Fibroblast of lung (primary cell): ENCODE results near the gene ANKRD6. TPM values are rescaled to one million over a fixed set of nuclear protein-coding genes. Genes with fewer than 3 reads are reported as not detected.
"Not testable (repeated sequence)": the region's sequence is repeated elsewhere in the genome, so short reads cannot be mapped to it uniquely, and the experiment has no call there.

Experiments used
- DNase-seq, 2 donors: peaks; one replicate each; pipeline versions ENCODE4 v3.0.0 to v3.0.0-alpha.2; 2010; ENCODE audit warnings: low read depth in 2 of 2
- H2AFZ ChIP-seq: 2 replicates; pipeline ENCODE4 v1.5.1; 2012; ENCODE audit warnings: low read length, control low read depth, inconsistent platforms
- H3K27ac ChIP-seq: 2 replicates; pipeline ENCODE4 v1.5.1; 2011; ENCODE audit warnings: low read length, control low read depth; ENCODE audit not compliant: insufficient read depth
- H3K27me3 ChIP-seq: 2 replicates; pipeline ENCODE4 v1.5.1; 2011; ENCODE audit warnings: mild to moderate bottlenecking, low read length; ENCODE audit not compliant: control insufficient read depth, insufficient read depth
- H3K36me3 ChIP-seq: 2 replicates; pipeline ENCODE4 v1.5.1; 2011; ENCODE audit warnings: low read length; ENCODE audit not compliant: control insufficient read depth, insufficient read depth
- H3K4me1 ChIP-seq: 2 replicates; pipeline ENCODE4 v1.5.1; 2011; ENCODE audit warnings: low read length; ENCODE audit not compliant: control insufficient read depth, insufficient read depth; ENCODE audit errors: extremely low read depth
- H3K4me2 ChIP-seq: 2 replicates; pipeline ENCODE4 v1.5.1; 2011; ENCODE audit warnings: low read length, control low read depth; ENCODE audit not compliant: insufficient read depth; ENCODE audit errors: extremely low read depth
- H3K4me3 ChIP-seq, 4 experiments: fragments of 200-600 bp in 1 of 4; sonication (generic) in 1 of 4; replicated peaks in 1 of 4; 2 replicates each; pipeline ENCODE4 v1.5.1; 2011 to 2016; ENCODE audit warnings: low read length in 4 of 4, low read depth in 3 of 4, mild to moderate bottlenecking in 3 of 4, control low read depth in 2 of 4, inconsistent platforms in 1 of 4, mixed read lengths in 1 of 4; ENCODE audit not compliant: insufficient read depth in 1 of 4; ENCODE audit errors: control extremely low read depth in 1 of 4
- H3K79me2 ChIP-seq: 2 replicates; pipeline ENCODE4 v1.5.1; 2012; ENCODE audit warnings: mild to moderate bottlenecking, low read length, inconsistent platforms; ENCODE audit not compliant: control insufficient read depth, insufficient read depth
- H3K9ac ChIP-seq: 2 replicates; pipeline ENCODE4 v1.5.1; 2011; ENCODE audit warnings: mild to moderate bottlenecking, low read length, control low read depth; ENCODE audit not compliant: insufficient read depth
- H3K9me3 ChIP-seq: 2 replicates; pipeline ENCODE4 v1.5.1; 2012; ENCODE audit warnings: low read depth, low read length; ENCODE audit not compliant: control insufficient read depth, insufficient read depth
- H4K20me1 ChIP-seq: 2 replicates; pipeline ENCODE4 v1.5.1; 2011; ENCODE audit warnings: low read length; ENCODE audit not compliant: control insufficient read depth, insufficient read depth; ENCODE audit errors: extremely low read depth
- CTCF ChIP-seq, 2 donors: IDR thresholded peaks in 1 of 2; conservative IDR thresholded peaks in 1 of 2; 1 replicate in 1 of 2; 2 replicates in 1 of 2; pipeline ENCODE4 v1.5.1; 2011 to 2012; ENCODE audit warnings: low read length in 2 of 2, control low read depth in 1 of 2, inconsistent platforms in 1 of 2, low read depth in 1 of 2, mild to moderate bottlenecking in 1 of 2
- EZH2 ChIP-seq: IDR thresholded peaks from 2 replicates; pipeline ENCODE4 v1.5.1; 2012; ENCODE audit warnings: low read length, control low read depth, mild to moderate bottlenecking; ENCODE audit errors: missing control alignments
- polyA plus RNA-seq, 2 donors: library from polyadenylated mRNA; depleted of rRNA in 1 of 2; stranded (reverse) in 1 of 2; unstranded in 1 of 2; fragments of >200 nt; gene quantifications; 2 replicates each; pipeline ENCODE4 v1.2.1, GENCODE V29; 2011 to 2012; ENCODE audit warnings: missing spikeins in 1 of 2
- total RNA-seq: library from RNA; depleted of rRNA; stranded (reverse); fragments of >200 nt; gene quantifications from 2 replicates; pipeline ENCODE4 v1.2.1, GENCODE V29; 2014

The ANKRD6 gene
- total and polyA plus RNA-seq, 2 donors (not counting 1 experiment from before 2014, with no cell fraction given) = 0.39 to 2.3 TPM

GRCh38 chr6:89392823-89393222, 40.1 kb upstream of the ANKRD6 start:
- H3K4me2 ChIP-seq = no peak overlapping the region
- TF ChIP-seq EZH2 (no peak), CTCF (conservative IDR thresholded peaks at IDR 0.05 in 1 of 2, IDR thresholded peaks at IDR 0.05 in 1 of 2; ENCODE audit: low read depth in 1 of 2, low read length in 2 of 2) (no peak)

GRCh38 chr6:89393659-89394058, 39.3 kb upstream of the ANKRD6 start:
- Histone ChIP-seq H3K36me3 (no peaks in the 10 kb centered on the region), H3K9ac (no peak overlapping the region), H2AFZ (no peak overlapping the region), H3K4me1 (no peaks in the 10 kb centered on the region), H3K27ac (no peak overlapping the region), H3K27me3 (no peaks in the 10 kb centered on the region), H3K4me3 (no peak overlapping the region), H3K79me2 (no peaks in the 10 kb centered on the region), H4K20me1 (no peaks in the 10 kb centered on the region), H3K4me2 (no peak overlapping the region), H3K9me3 (no peaks in the 10 kb centered on the region)
- DNase-seq = no peak
- TF ChIP-seq CTCF (conservative IDR thresholded peaks at IDR 0.05 in 1 of 2, IDR thresholded peaks at IDR 0.05 in 1 of 2; ENCODE audit: low read depth in 1 of 2, low read length in 2 of 2) (no peak), EZH2 (no peak)

More at GRCh38 chr6:89392823-89393222, 40.1 kb upstream of the ANKRD6 start:
- H3K36me3 ChIP-seq = no peaks in the 10 kb centered on the region
- no peaks in the 10 kb centered on the region for H3K4me1 ChIP-seq
- H3K9me3 ChIP-seq = no peaks in the 10 kb centered on the region
- DNase-seq = no peak
- H3K4me3 ChIP-seq = no peak overlapping the region
- no peak overlapping the region for H3K9ac ChIP-seq
- H3K79me2 ChIP-seq = no peaks in the 10 kb centered on the region
- H4K20me1 ChIP-seq = no peaks in the 10 kb centered on the region
- no peaks in the 10 kb centered on the region for H3K27me3 ChIP-seq
- H2AFZ ChIP-seq = no peak overlapping the region
- no peak overlapping the region for H3K27ac ChIP-seq

- H2AFZ ChIP-seq, H4K20me1 ChIP-seq, DNase-seq, H3K4me3 ChIP-seq, H3K9me3 ChIP-seq, H3K36me3 ChIP-seq, H3K9ac ChIP-seq, H3K27ac ChIP-seq, H3K27me3 ChIP-seq, H3K79me2 ChIP-seq, H3K4me1 ChIP-seq, H3K4me2 ChIP-seq: not testable (repeated sequence)
Measured at GRCh38 chr6:89397884-89398283, 35.1 kb upstream of the ANKRD6 start.
